SK-MEL-5 (cell line): ENCODE results near the gene ZBTB43. TPM values are rescaled to one million over a fixed set of nuclear protein-coding genes. Genes with fewer than 3 reads are reported as not detected.
"Not testable (repeated sequence)": the region's sequence is repeated elsewhere in the genome, so short reads cannot be mapped to it uniquely, and the experiment has no call there.

ENCODE experiments used
- DNase-seq: peaks from one replicate; pipeline ENCODE4 v3.0.0-alpha.2; 2016; ENCODE audit warnings: low read depth, low spot score
- in situ Hi-C: cut with HindIII; loops from 2 replicates; pipeline ENCODE4 v1.10.0; 2016; ENCODE audit warnings: low sequenced_read_pairs, high pct_unique_total_duplicates, low pct_unique_long_range_greater_than_20kb
- polyA plus RNA-seq, 2 experiments: library from polyadenylated mRNA; depleted of rRNA; stranded (reverse); fragments of >200 nt; gene quantifications; 2 replicates each; pipeline ENCODE4 v1.2.3, GENCODE V29; 2015
- total RNA-seq: library from RNA; depleted of rRNA; stranded (reverse); fragments of >200 nt; shearing (Covaris generic); gene quantifications from 2 replicates; pipeline ENCODE4 v1.2.3, GENCODE V29; 2014; rRNA removed

Gene ZBTB43, protein sequence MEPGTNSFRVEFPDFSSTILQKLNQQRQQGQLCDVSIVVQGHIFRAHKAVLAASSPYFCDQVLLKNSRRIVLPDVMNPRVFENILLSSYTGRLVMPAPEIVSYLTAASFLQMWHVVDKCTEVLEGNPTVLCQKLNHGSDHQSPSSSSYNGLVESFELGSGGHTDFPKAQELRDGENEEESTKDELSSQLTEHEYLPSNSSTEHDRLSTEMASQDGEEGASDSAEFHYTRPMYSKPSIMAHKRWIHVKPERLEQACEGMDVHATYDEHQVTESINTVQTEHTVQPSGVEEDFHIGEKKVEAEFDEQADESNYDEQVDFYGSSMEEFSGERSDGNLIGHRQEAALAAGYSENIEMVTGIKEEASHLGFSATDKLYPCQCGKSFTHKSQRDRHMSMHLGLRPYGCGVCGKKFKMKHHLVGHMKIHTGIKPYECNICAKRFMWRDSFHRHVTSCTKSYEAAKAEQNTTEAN
- total RNA-seq = 7.6 and 68.4 TPM in 2 replicates
- 5.5 and 9.0 TPM in 2 replicates for polyA plus RNA-seq (2015; cell fraction: cytosol; rRNA removed)
- polyA plus RNA-seq (2015; cell fraction: nucleus; rRNA removed) = 13.0 and 21.6 TPM in 2 replicates

DNA sequence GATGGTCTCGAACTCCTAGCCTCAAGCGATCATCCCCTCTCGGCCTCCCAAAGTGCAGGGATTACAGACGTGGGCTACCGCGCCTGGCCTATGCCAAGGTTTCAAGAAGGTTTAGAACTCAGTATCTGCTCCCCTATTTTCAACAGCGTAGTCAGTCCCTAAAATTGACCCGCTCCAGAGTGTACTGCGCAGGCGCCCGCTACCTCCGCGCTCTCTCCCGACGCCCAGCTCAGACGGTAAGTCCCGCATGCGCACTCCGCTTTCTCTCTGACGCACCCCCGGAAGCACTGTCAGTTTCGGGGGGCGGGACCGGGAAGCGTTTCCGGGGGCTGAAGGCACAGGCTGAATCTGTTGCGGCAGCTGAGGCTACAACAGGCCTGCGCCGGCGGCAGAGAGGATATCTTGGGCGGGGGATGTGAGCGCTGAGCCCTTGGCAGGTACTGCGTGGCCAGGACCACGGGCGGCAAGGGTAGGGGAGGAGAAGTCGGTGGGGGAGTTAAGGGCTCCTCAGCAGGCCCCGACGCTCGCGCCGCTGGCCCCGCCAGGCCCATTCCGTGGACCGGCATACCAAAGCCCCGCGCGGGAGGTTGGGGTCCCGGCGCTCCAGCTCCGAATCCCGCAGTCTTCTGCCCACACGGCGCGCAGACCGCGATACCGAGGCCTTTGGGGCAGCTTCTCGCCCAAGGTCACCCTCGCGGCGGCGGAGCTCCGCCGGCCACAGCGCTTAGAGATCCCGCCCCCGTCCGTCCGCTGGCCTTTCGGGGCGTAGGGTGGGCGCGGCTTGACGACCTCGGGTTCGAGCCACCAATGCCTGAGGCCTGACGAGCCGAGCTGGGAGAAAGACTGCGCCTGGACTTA, at the start of gene ZBTB43:
Gene ZBTB43 (plus strand): TSS at position 345 of the 858 bp plus-strand sequence. CDS start 27,470 bp downstream, outside the sequence.
- in situ Hi-C loops = no loop called here
- DNase-seq = peak; percentile 97

DNA sequence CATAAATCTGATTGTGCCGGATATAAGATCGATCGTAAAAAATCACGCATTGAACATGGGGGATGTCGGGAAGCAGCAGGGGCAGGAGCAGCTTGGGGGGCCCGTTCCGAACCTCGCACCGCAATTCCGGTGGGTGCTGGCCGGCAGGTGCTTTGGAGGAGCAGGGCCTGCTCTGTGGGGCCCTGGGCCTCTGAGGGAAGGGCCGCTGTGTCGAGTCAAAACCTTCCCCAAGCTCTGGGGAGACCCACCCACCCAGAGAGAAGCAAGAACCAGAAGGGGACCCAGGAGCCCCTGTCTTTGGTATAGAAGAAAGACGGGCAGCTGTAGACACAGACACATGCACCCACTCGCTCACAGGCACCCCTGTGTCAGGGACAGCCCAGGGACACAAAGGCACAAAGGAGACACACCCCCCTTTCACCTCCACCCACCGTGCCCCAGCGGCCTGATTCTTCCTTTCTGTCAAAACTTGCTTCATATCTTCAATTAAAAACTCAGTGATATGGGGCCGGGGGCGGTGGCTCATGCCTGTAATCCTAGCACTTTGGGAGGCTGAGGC, 49.4 kb upstream of the ZBTB43 start:
- in situ Hi-C loops = no loop called here
- no peak for DNase-seq

DNA sequence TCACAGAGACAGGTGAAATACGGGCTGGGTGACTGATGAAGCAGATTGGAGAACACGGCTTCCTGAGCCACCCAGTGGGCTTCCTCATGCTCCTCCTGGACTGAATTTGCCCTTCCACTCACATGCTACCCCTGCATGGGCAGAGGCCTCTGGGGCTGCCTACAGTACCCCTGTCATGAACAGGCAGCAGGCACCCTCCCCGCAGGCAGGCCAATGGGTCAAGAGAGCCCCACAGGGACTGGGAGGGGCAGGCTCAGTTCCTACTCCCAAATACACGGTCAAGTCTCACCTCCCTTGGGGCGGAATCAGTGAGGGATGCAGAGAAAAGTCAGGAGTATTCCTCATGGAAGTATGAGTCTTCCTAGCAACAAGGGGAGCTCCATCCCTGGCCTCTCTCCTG, 48.6 kb upstream of the ZBTB43 start:
- in situ Hi-C loops = no loop called here

DNA sequence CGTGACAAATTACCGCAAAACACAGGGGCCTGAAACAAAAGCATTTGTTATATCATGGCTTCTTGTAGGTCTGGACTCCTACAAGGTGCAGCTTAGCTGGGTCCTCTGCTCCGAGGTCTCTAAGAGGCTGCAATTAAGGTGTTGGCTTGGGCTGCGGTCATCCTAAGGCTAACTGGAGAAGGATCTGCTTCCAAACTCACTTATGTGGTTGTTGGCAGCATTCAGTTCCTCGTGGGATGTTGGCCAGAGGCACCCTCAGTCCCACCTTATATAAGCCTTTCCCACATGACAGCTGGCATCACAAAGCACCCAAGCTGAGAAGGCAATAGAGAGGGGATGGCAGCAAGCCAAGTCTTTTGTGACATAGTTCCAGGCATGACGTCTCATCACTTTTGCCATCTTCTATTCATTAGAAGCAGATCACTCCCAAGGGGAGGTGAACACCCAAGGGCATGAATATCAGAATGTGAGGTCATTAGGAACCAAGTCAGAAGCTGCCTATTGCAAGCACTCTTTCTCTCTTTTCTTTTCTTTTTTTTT, 47.9 kb upstream of the ZBTB43 start:
- DNase-seq = peak; percentile 9
- in situ Hi-C loops = no loop called here

More for the DNA sequence above, 48.6 kb upstream of the ZBTB43 start:
- no peak for DNase-seq

DNA sequence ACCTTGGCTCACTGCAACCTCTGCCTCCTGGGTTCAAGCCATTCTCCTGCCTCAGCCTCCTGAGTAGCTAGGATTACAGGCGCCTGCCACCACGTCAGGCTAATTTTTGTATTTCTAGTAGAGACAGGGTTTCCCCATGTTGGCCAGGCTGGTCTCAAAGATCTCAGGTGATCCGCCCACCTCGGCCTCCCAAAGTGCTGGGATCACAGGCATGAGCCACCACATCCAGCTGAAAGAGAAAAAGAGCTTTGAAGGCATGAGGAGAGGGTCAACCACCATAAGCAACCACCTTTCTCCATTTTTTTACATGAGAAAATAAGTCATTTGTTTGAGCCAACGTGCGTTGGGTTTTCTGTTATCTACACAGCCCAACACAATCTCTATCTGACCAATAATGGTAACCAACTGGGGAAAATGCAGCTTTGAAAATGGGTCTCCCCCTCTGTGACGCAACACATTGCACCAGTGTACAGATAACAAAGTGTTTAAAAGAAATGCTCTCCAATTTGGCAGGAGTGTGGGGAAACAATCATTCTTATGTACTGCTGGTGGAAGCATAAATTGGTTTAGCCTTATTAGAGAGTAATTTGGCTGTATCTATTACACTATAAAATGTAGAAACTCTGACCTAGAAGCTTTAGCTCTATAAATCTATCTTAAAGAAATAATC, 45.8 kb upstream of the ZBTB43 start:
- no peak for DNase-seq
- in situ Hi-C loops = no loop called here

DNA sequence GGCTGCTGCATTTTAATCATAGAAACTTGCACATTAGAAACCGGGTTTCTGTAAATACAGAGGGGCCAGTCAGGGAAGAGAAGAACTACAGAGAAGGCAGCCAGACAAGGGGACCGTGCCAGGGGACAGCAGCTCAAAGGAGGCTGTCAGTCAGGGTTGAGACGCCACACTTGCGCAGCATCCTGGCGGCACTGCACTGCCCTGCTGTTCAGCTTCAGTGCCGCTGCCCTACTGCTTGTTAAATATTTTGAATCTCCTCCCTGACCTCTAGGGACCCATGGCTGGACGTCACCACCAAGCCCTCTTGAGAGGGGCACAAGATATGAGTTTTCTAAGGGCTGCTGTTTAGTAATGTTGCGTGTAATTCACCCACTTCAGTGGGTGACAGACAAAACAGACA, 43.6 kb upstream of the ZBTB43 start:
- no peak for DNase-seq
- in situ Hi-C loops = no loop called here

DNA sequence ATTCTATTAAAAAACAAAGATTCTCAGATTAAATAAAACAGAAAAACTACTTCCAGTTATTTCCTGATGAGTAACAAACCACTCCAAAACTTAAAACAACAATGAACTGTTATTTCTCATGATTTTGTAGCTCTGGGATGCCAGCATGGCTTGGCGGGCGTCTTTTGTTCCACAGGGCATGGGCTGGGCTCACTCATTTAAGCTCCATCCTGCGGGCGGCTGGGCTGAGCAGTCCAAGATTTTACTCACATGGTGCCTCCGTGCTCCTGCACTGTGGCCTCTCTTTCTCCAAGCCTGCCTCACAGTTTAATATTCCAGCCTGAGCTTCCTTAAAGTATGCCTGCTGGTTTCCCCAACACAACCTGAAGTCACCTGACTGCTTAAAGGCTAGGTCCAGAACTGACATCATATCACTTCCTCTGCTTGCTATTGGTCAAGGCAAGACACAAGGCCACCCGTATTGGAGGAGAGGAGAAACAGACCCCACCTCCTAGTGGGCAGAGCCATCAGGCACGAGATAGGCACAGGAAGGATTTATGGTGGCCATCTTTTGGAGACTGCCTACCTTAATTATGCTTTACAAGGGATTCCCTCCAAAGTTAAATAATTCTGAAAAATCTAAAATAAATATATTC, 41.6 kb upstream of the ZBTB43 start:
- in situ Hi-C loops = no loop called here

DNA sequence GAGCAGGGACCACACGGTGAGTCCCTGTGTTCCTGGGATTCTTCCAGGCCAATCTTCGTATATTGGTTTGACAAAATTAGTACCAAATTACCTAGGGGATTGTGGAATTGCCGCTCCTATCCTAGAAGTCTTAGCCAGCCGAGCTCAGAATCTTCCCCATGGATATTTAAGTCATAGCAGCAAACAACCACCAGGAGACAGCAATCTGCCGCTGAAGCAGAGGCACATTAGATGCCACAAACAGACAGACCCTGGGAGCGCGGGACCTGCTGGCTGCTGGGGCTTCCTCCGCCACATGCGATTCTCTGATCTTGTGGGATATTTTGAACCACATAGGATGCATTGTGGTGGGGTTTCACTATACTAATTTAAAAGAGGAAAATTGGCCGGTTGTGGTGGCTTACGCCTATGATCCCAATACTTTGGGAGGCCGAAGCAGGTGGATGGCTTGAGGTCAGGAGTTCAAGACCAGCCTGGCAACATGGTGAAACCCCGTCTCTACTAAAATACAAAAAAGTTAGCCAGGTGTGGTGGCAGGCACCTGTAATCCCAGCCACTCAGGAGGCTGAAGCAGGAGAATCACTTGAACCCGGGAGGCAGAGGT, 31.7 kb upstream of the ZBTB43 start:
- in situ Hi-C loops = no loop called here
- peak; percentile 66 for DNase-seq

More for the DNA sequence above, 41.6 kb upstream of the ZBTB43 start:
- DNase-seq = peak; percentile 42

DNA sequence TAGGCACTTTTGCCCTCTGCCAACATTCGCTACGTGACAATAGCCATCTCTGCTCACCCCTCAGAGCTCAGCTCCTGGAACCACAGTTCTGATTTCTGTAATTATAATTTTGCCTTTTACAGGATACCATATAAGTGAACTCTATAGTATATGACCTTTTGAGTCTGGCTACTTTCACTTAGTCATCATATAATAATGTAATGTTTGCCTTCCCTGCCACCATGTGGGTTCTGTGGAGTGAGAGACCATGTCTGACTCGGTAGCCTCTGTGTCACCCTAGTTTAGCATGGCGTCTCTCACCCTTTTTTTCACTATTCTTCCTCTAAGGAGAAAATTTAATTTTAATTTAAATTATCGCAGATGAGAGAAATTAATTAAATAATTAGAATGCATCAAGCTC, 28.9 kb upstream of the ZBTB43 start:
- no peak for DNase-seq
- in situ Hi-C loops = no loop called here

DNA sequence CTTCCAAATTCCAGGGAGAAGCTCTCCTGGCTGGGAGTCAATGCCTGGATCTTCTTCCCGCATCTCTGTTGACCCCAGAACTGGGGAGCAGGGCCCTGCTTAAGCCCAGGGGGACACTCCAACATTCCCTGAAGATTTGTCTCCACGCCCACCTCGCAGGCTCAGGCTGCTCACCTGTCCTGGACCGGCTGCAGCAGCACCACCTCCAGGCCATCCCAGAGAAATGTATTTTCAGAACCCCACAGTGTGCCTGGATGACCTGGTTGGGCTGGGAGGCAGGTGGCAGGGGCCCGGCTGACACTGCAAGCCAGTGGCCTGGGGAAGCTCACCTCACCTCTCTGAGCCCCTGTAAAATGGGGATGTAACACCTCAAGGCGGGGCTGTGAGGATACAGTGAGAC, 27.1 kb upstream of the ZBTB43 start:
- DNase-seq = no peak
- in situ Hi-C loops = no loop called here

DNA sequence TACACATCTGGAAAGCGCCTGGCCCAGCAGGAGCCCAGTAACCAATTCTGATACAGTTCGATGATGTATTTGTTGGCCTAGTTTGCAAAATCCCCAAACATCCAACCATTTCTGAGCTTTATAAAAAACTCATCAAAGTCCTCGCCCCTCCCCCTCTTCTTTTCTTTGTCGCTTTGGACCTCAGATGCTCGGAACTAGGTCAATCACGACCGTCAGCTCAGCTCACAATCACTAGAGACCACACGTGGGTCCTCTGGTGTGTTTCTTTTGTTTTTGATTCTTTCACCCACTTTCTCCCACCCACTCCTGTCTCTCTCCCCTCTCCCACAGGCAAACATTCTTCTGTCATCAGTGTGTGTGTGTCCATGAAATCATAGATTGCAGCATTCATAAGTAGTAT, 26.7 kb upstream of the ZBTB43 start:
- in situ Hi-C loops = no loop called here
- DNase-seq = no peak

DNA sequence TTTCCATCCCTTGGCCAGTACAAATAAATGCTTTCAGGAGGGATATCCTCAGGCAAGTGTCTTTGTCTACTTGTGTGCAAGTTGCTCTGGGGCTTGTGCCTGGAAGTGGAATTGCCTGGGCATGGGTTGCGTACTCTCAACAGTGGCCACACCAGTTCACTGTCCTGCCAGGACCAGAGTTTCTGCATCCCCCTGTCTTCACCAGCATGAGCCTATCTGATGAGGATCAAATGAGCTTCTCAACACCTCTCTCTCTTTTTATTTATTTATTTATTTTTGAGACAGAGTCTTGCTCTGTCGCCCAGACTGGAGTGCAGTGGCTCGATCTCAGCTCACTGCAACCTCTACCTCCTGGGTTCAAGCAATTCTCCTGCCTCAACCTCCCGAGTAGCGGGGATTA, 26.1 kb upstream of the ZBTB43 start:
- DNase-seq, in situ Hi-C loops: not testable (repeated sequence)

DNA sequence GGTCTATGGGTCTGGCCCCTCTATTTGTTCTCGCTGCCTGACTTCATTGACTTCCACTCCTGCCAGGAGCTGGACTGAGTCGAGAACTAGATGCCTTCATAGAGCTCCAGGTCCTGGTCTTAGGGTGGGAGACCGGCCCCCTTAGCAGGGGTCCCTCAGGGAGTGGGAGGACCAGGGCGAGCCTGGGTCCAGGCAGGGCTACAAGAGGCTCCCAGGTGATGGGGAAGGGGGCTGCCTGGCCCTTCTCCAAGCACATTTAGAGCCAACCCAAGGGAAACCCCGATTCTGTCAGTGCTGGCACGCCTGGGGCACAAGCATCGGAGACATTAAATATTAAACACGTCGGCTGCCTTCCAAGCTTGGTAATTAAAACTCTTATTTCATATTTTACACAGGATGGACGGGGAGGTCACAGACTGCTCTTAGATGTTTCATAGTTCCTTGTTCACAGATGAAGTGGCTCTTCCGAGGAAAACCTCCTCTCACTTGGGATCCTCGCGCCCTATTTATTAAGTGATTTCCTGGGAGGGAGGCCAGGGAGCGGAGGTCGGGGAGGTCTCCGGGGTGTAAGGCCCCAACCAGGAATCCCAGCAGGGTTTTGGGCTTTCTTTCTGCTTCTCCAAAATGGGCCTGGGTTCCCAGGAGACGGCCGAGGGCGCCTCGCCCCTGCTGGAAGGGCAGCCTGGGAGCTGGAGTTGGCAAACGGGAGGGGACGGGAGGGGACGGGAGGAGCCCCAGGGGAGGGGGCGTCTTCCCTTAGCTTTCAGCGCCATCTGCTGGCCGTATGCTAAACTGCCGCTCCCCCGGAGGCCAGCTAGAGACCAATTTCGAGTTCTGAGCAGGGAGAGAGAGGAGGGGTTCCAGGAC, 23.4 kb upstream of the ZBTB43 start:
- in situ Hi-C loops = no loop called here
- DNase-seq = peak; percentile 87

DNA sequence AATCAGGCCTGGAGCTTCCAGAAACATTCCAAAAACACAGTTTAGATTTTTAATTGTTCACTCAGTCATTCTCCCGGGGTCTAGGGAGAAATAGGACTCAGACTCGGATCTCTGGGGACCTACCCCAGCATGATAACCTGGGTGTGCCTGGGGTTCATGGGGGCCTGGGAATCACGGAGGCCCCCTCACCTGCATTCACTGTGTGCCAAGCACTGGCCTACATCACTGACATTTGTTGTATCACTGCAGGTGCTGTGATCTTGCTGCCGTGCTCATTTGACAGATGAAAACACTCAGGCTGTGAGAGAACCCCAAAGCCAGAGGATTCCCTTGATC, 22.8 kb upstream of the ZBTB43 start:
- in situ Hi-C loops = no loop called here
- no peak for DNase-seq

DNA sequence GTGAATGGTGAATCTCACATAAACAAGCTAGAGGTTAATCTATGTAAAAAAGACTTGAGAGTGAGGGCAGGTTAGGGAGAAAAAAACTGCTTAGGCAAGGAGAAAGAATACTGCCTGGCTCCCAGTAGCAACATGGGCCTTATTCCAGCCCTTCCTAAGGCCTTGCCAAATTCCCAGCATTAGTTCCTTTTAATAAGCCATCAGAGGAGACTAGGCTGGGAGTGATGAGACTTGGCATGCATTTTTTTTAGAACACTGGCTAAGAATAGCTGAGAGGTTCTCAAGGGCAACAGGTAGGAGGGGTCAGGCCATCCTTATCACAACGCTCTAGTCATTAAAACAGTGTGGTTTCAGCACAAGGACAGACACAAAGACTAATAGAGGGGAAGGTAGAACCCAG, 20.9 kb upstream of the ZBTB43 start:
- no peak for DNase-seq
- in situ Hi-C loops = no loop called here

DNA sequence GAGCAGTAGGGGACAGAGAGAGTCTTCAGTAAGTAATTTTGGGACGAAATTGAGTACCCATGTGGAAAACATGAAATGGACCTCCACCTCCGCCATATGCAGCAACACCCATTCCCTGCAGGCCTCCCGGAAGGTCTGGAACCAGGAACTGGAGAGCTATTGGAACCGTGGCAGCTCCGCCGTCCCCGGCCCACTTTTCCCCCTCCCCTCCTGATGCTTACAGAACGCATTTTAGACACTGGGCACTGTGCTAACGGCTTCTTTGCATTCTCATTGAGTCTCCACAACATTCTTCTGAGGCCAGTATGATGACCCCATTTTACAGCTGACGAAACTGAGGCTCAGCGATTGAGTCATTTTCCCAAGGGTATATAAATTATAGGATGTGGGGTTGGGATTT, 20.4 kb upstream of the ZBTB43 start:
- no peak for DNase-seq
- in situ Hi-C loops = no loop called here
